A549 (cell line): ENCODE data around the gene CDC42BPG. TPM values are rescaled to one million over a fixed set of nuclear protein-coding genes. Genes with fewer than 3 reads are reported as not detected.

Source experiments
- ATAC-seq, 2 experiments: fragments of 200-7000 bp in 1 of 2; fragments of >200 bp in 1 of 2; cut with Nextera tagmentation in 1 of 2; cut with Tn5 transposase in 1 of 2; 3 replicates each; pipeline versions ENCODE4 v1.8.0 to v1.9.1; 2018 to 2020; ENCODE audit warnings: mild to moderate bottlenecking in 1 of 2, moderate library complexity in 1 of 2
- CTCF ChIA-PET: fragments of 300-600 bp; sonication (Branson Sonifier 250); formaldehyde crosslinking; extraction: SDS; loops from one replicate; lab custom pipeline; 2021; ENCODE audit warnings: antibody characterized with exemption, inconsistent platforms; lab: Yijun Ruan, JAX
- POLR2A ChIA-PET: fragments of 350-600 bp; formaldehyde crosslinking; extraction: SDS; loops from one replicate; lab custom pipeline; 2021; ENCODE audit warnings: antibody characterized with exemption, inconsistent platforms; lab: Yijun Ruan, JAX
- DNase-seq, 2 experiments: peaks; one replicate each; pipeline versions ENCODE4 v3.0.0 to v3.0.0-alpha.2; 2011 to 2016; ENCODE audit warnings: low read depth in 1 of 2, low spot score in 1 of 2
- FAIRE-seq: peaks from 2 replicates; lab custom pipeline; 2011; peaks lifted over from hg19 to GRCh38; lab: Jason Lieb, UNC
- H3K27ac ChIP-seq, 2 experiments: fragments of >200 bp; sonication (Bioruptor Twin); formaldehyde crosslinking; 3 replicates each; pipeline ENCODE4 v1.5.1; 2016 to 2017
- H3K4me1 ChIP-seq: fragments of >200 bp; sonication (Bioruptor Twin); formaldehyde crosslinking; 3 replicates; pipeline ENCODE4 v1.6.1; 2016
- H3K4me2 ChIP-seq: fragments of >200 bp; sonication (Bioruptor Twin); formaldehyde crosslinking; 3 replicates; pipeline ENCODE4 v1.6.1; 2016
- H3K4me3 ChIP-seq: fragments of >200 bp; sonication (Bioruptor Twin); formaldehyde crosslinking; 3 replicates; pipeline ENCODE4 v1.5.1; 2016
- H3K9me3 ChIP-seq: fragments of >200 bp; sonication (Bioruptor Twin); formaldehyde crosslinking; 3 replicates; pipeline ENCODE4 v1.6.1; 2016
- BCL3 ChIP-seq: fragments of >200 bp; sonication (Bioruptor Twin); formaldehyde crosslinking; IDR thresholded peaks from 3 replicates; pipeline ENCODE4 v1.6.1; 2016
- CBX2 ChIP-seq: fragments of 200-600 bp; sonication (generic); IDR thresholded peaks from 2 replicates; pipeline ENCODE4 v1.6.1; 2016; ENCODE audit warnings: low read depth, mild to moderate bottlenecking, borderline replicate concordance
- CBX8 ChIP-seq: fragments of 200-600 bp; sonication (generic); IDR thresholded peaks from 2 replicates; pipeline ENCODE4 v1.6.1; 2016
- CEBPB ChIP-seq, 2 experiments: fragments of >200 bp in 1 of 2; sonication (Bioruptor Twin) in 1 of 2; formaldehyde crosslinking in 1 of 2; IDR thresholded peaks; 2 replicates each; pipeline ENCODE4 v1.6.1; 2012 to 2016
- CHD2 ChIP-seq: fragments of 150-350 bp; IDR thresholded peaks from 2 replicates; pipeline ENCODE4 v1.6.1; 2014; ENCODE audit warnings: low read length; ENCODE audit not compliant: partially characterized antibody
- CTCF ChIP-seq: fragments of >200 bp; sonication (Bioruptor Twin); formaldehyde crosslinking; IDR thresholded peaks from 3 replicates; pipeline ENCODE4 v1.5.1; 2016
- EHMT2 ChIP-seq: fragments of 200-600 bp; sonication (generic); IDR thresholded peaks from 2 replicates; pipeline ENCODE4 v1.6.1; 2016; ENCODE audit warnings: antibody characterized with exemption, low read depth, mild to moderate bottlenecking, moderate library complexity
- ELK1 ChIP-seq: fragments of 150-350 bp; IDR thresholded peaks from 2 replicates; pipeline ENCODE4 v1.6.1; 2014; ENCODE audit warnings: low read depth, mild to moderate bottlenecking, low read length
- FOSB ChIP-seq: fragments of 250-450 bp; sonication (Bioruptor Pico); IDR thresholded peaks from 2 replicates; pipeline ENCODE4 v1.5.0; 2020; ENCODE audit warnings: mild to moderate bottlenecking, moderate library complexity
- FOSL2 ChIP-seq, 2 experiments: fragments of 450-650 bp in 1 of 2; fragments of >200 bp in 1 of 2; sonication (Bioruptor Twin) in 1 of 2; formaldehyde crosslinking; IDR thresholded peaks; 2 replicates each; pipeline versions ENCODE4 v1.5.0 to v1.6.1; 2016 to 2020; ENCODE audit warnings: mild to moderate bottlenecking in 1 of 2, moderate library complexity in 1 of 2
- FOXS1 ChIP-seq: fragments of 250-450 bp; sonication (Bioruptor Pico); IDR thresholded peaks from 2 replicates; pipeline ENCODE4 v1.5.0; 2020; ENCODE audit warnings: mild to moderate bottlenecking, moderate library complexity
- GATA3 ChIP-seq: IDR thresholded peaks from 2 replicates; pipeline ENCODE4 v1.6.1; 2012; ENCODE audit warnings: borderline replicate concordance
- HES2 ChIP-seq: fragments of >200 bp; sonication (Bioruptor Twin); formaldehyde crosslinking; IDR thresholded peaks from 2 replicates; pipeline ENCODE4 v1.6.1; 2016
- HEYL ChIP-seq: fragments of 250-450 bp; sonication (Bioruptor Pico); IDR thresholded peaks from 2 replicates; pipeline ENCODE4 v1.8.0; 2021; ENCODE audit warnings: mild to moderate bottlenecking, moderate library complexity
- HMGXB4 ChIP-seq: fragments of 250-450 bp; sonication (Bioruptor Pico); IDR thresholded peaks from 2 replicates; pipeline ENCODE4 v1.5.0; 2021; ENCODE audit warnings: mild to moderate bottlenecking, moderate library complexity, borderline replicate concordance
- HOXA7 ChIP-seq: fragments of 250-450 bp; sonication (Bioruptor Pico); IDR thresholded peaks from 2 replicates; pipeline ENCODE4 v1.5.0; 2020; ENCODE audit warnings: mild to moderate bottlenecking, moderate library complexity
- HOXB13 ChIP-seq: fragments of 250-450 bp; sonication (Bioruptor Pico); IDR thresholded peaks from 2 replicates; pipeline ENCODE4 v1.5.0; 2020; ENCODE audit warnings: low read depth, mild to moderate bottlenecking, moderate library complexity
- HOXB5 ChIP-seq: fragments of 250-450 bp; sonication (Bioruptor Pico); IDR thresholded peaks from 2 replicates; pipeline ENCODE4 v1.5.0; 2020; ENCODE audit warnings: mild to moderate bottlenecking, moderate library complexity
- JUNB ChIP-seq: fragments of >200 bp; sonication (Bioruptor Twin); formaldehyde crosslinking; IDR thresholded peaks from 2 replicates; pipeline ENCODE4 v1.6.1; 2016
- KDM5A ChIP-seq: fragments of 200-600 bp; sonication (generic); IDR thresholded peaks from 2 replicates; pipeline ENCODE4 v1.6.1; 2016; ENCODE audit warnings: antibody characterized with exemption, mild to moderate bottlenecking
- MYC ChIP-seq: IDR thresholded peaks from 2 replicates; pipeline ENCODE4 v1.6.1; 2012; ENCODE audit warnings: mild to moderate bottlenecking, inconsistent platforms, low read length, improper control_type of control experiment, borderline replicate concordance
- NR3C1 ChIP-seq: fragments of >200 bp; sonication (Bioruptor Twin); formaldehyde crosslinking; IDR thresholded peaks from 3 replicates; pipeline ENCODE4 v1.6.1; 2017
- PBX3 ChIP-seq: IDR thresholded peaks from 2 replicates; pipeline ENCODE4 v1.6.1; 2012
- PHF8 ChIP-seq: fragments of 200-600 bp; sonication (generic); IDR thresholded peaks from 2 replicates; pipeline ENCODE4 v1.6.1; 2016; ENCODE audit warnings: low read depth, mild to moderate bottlenecking, antibody characterized with exemption, moderate library complexity, borderline replicate concordance
- POLR2AphosphoS2 ChIP-seq: conservative IDR thresholded peaks from 2 replicates; pipeline ENCODE4 v1.6.1; 2012; ENCODE audit warnings: low read length, improper control_type of control experiment, inconsistent platforms
- RAD21 ChIP-seq, 2 experiments: fragments of >200 bp in 1 of 2; sonication (Bioruptor Twin) in 1 of 2; formaldehyde crosslinking in 1 of 2; IDR thresholded peaks in 1 of 2; conservative IDR thresholded peaks in 1 of 2; 2 replicates in 1 of 2; 3 replicates in 1 of 2; pipeline ENCODE4 v1.6.1; 2012 to 2018; ENCODE audit warnings: inconsistent platforms in 1 of 2
- RARB ChIP-seq: fragments of 250-450 bp; sonication (Bioruptor Pico); IDR thresholded peaks from 2 replicates; pipeline ENCODE4 v1.8.0; 2021; ENCODE audit warnings: mild to moderate bottlenecking, moderate library complexity
- TFCP2L1 ChIP-seq: fragments of 250-450 bp; sonication (Bioruptor Pico); IDR thresholded peaks from 2 replicates; pipeline ENCODE4 v1.5.0; 2021; ENCODE audit warnings: mild to moderate bottlenecking
- ZFP36 ChIP-seq: fragments of 450-650 bp; IDR thresholded peaks from 2 replicates; pipeline ENCODE4 v1.6.1; 2014; ENCODE audit warnings: borderline replicate concordance; ENCODE audit not compliant: partially characterized antibody
- ZSCAN20 ChIP-seq: fragments of 250-450 bp; sonication (Bioruptor Pico); IDR thresholded peaks from 2 replicates; pipeline ENCODE4 v1.8.0; 2022; ENCODE audit warnings: mild to moderate bottlenecking, moderate library complexity
- WGBS: methylation state at CpG from one replicate; pipeline ENCODE4 v1.1.6; 2017; ENCODE audit errors: missing lambda C conversion rate; 5-methylcytosine and 5-hydroxymethylcytosine counted together
- polyA plus RNA-seq, 4 experiments: library from polyadenylated mRNA; depleted of rRNA in 3 of 4; stranded (reverse); fragments of >200 nt; fragmentation: RNase III in 1 of 4; extraction: RNeasy Plus Mini Kit Qiagen cat#74134 plus additional on column Dnase treatment in 1 of 4; gene quantifications; 2 replicates in 3 of 4; 3 replicates in 1 of 4; pipeline ENCODE4 v1.2.3, GENCODE V29; 2011 to 2017

The CDC42BPG gene
- polyA plus RNA-seq, 2 of the 4 experiments (the other 2 are of a cell fraction) = 0.35 to 1.0 TPM

- Histone ChIP-seq H3K9me3 (no peaks in the 10 kb centered on the region), H3K4me2 (no peak overlapping the region; the same call in 2 of the 3 replicates), H3K27ac (peak overlapping the region in 1 of 2 experiments; percentile 87; a peak in 3 of 6 replicates), H3K4me1 (peaks cover 71% of the 10 kb centered on the region), H3K4me3 (no peak overlapping the region)
- CTCF ChIA-PET = interaction anchor here (1.0 to 31.5 kb wide), 4 partner anchors 10 to 206 kb away, joined by 3 to 1607 read pairs (median 158); partner anchors contain the start of gene CDC42BPG
- 73% methylated on average over 3 of the region's 3 CpGs for WGBS
- no peak for DNase-seq
- no peak for FAIRE-seq
- no peak for ATAC-seq
- POLR2A ChIA-PET = no interaction called here
- TF ChIP-seq HES2 (no peak), BCL3 (no peak), FOXS1 (no peak), ZFP36 (no peak), EHMT2 (no peak), CTCF (no peak), PBX3 (no peak), MYC (no peak), CBX8 (no peak), RAD21 (conservative IDR thresholded peaks at IDR 0.05 in 1 of 2, IDR thresholded peaks at IDR 0.05 in 1 of 2) (no peak), HOXA7 (CRISPR knock-in tag) (no peak), ZSCAN20 (CRISPR knock-in tag) (no peak), CHD2 (no peak), TFCP2L1 (CRISPR knock-in tag) (no peak), FOSL2 (IDR thresholded peaks at IDR 0.05) (no peak), FOSL2 (CRISPR knock-in tag; IDR thresholded peaks at IDR 0.05) (no peak), HEYL (CRISPR knock-in tag) (no peak)
Observed at GRCh38 chr11:64871492-64871891, 27.0 kb upstream of the CDC42BPG start.

GRCh38 chr11:64870893-64871466 is 26.5 kb upstream of the CDC42BPG start:
- DNase-seq = no peak
- CTCF ChIA-PET = interaction anchor here (0.6 to 39.4 kb wide), 3 partner anchors 16 to 128 kb away, joined by 3 to 1607 read pairs (median 462); partner anchors contain the start of genes CDC42BPG and EHD1
- TF ChIP-seq RAD21 (conservative IDR thresholded peaks at IDR 0.05 in 1 of 2, IDR thresholded peaks at IDR 0.05 in 1 of 2) (no peak), JUNB (no peak), HOXB5 (CRISPR knock-in tag) (no peak), KDM5A (no peak), CBX2 (no peak), POLR2AphosphoS2 (no peak), ELK1 (no peak), HOXB13 (no peak), RARB (CRISPR knock-in tag) (no peak), HES2 (no peak), HMGXB4 (CRISPR knock-in tag) (no peak), EHMT2 (no peak), PHF8 (no peak), FOSB (no peak), CEBPB (IDR thresholded peaks at IDR 0.05) (no peak), NR3C1 (no peak), GATA3 (no peak)

More at GRCh38 chr11:64870893-64871466, 26.5 kb upstream of the CDC42BPG start:
- Histone ChIP-seq H3K4me3 (no peak overlapping the region), H3K4me1 (peaks cover 68% of the 10 kb centered on the region), H3K9me3 (no peaks in the 10 kb centered on the region), H3K4me2 (peak overlapping the region; percentile 69), H3K27ac (peak overlapping the region; percentile 62 to 87)
- WGBS = 87% methylated on average over 20 of the region's 20 CpGs
- ATAC-seq = no peak
- POLR2A ChIA-PET = no interaction called here
- no peak for FAIRE-seq
